ENCODE results near the gene HSFX4.
"Not testable (repeated sequence)": the region's sequence is repeated elsewhere in the genome, so short reads cannot be mapped to it uniquely, and the experiment has no call there.

HSFX4 gene, protein sequence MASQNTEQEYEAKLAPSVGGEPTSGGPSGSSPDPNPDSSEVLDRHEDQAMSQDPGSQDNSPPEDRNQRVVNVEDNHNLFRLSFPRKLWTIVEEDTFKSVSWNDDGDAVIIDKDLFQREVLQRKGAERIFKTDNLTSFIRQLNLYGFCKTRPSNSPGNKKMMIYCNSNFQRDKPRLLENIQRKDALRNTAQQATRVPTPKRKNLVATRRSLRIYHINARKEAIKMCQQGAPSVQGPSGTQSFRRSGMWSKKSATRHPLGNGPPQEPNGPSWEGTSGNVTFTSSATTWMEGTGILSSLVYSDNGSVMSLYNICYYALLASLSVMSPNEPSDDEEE

DNA sequence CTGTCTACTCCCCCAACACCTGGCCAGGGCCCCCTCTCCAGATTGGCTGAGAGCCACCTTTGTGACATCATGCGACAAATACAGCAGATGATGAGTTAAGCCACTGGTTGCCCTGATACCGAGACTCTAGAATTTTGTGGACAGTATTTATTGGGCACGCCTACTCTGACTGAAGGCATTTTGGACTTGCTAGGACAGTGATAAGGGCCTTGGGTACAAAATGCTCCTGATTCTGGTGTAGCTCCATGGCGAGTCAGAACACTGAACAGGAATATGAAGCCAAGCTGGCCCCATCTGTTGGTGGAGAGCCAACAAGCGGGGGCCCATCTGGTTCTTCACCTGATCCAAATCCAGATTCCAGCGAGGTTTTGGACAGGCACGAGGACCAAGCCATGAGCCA, at the start of gene HSFX4:
HSFX4 (plus strand) TSS at position 174 of the 400 bp plus-strand sequence; CDS start at position 246, 72 bp downstream.
- not testable (repeated sequence) for DNase-seq (ENCODE audit: low read depth)

GRCh38 chrX:149881081-149881711, 48.2 kb upstream of the HSFX4 start, which contains the start of gene MAGEA8:
Gene MAGEA8, plus strand, starts transcription at chrX:149881183. Its CDS starts 3,090 bp downstream, at chrX:149884273.
- DNase-seq (ENCODE audit: low read depth), result no peak

GRCh38 chrX:149890828-149891227, 38.5 kb upstream of the HSFX4 start:
- not testable (repeated sequence) for DNase-seq (ENCODE audit: low read depth)

- no peak for DNase-seq (ENCODE audit: low read depth)
These were observed 30.8 kb upstream of the HSFX4 start for GRCh38 chrX:149898554-149898953.

GRCh38 chrX:149903889-149904748, 25.3 kb upstream of the HSFX4 start:
- peak; percentile 9 for DNase-seq (ENCODE audit: low read depth)

DNA sequence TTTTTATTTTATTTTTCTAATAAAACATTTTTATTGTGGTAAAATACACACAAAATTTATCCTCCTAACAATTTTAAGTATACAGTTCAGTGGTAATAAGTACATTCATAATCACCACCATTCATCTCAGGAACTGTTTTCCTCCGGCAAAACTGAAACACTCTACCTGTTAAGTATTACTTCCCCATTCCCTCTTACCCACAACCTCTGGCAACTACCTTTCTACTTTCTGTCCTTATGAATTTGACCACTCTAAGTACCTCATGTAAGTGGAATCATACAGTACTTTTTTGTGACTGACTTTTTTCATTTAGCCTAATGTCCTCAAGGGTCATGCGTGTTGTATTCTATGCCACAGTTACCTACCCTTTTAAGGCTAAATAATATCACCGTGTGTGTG, 21.1 kb upstream of the HSFX4 start:
- no peak for DNase-seq (ENCODE audit: low read depth)

DNA sequence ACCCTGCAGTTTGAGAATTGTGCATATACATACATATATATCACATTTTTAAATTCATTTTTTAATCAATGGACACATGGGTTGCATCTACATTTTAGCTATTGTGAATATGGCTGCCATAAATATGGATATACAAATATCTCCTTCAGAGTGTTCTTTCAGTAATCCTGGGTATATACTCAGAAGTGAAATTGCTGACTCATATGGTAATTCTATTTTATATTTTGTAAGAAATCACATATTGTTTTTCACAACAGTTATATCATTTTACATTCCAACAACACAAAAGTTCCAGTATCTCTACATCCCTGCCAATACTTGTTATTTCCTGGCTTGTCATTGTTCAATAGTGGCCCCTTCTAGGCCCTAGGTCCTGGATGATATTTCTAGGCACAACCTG, 20.6 kb upstream of the HSFX4 start:
- no peak for DNase-seq (ENCODE audit: low read depth)

- DNase-seq (ENCODE audit: low read depth), result no peak
These were observed 19.8 kb upstream of the HSFX4 start for GRCh38 chrX:149909324-149910177.

DNA sequence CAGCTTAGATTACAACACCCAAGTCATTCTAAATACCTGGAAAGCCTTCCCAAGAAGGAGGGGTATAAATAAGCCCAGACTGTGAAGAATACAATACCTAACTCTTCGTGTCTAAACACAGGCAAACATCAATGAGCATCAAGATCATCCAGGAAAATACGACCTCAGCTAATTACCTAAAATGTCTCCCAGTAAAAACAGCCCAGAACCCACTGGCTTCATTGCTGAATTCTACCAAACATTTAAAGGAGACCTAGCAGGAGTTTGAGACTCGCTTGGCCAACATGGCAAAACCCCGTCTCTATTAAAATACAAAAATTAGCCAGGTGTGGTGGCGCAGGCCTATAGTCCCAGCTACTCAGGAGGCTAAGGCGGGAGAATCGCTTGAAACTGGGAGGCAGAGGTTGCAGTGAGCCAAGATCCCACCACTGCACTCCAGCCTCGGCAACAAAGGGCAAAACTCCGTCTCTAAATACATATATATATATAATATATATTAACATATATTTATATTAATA, 19.1 kb upstream of the HSFX4 start:
- DNase-seq (ENCODE audit: low read depth), result no peak

DNA sequence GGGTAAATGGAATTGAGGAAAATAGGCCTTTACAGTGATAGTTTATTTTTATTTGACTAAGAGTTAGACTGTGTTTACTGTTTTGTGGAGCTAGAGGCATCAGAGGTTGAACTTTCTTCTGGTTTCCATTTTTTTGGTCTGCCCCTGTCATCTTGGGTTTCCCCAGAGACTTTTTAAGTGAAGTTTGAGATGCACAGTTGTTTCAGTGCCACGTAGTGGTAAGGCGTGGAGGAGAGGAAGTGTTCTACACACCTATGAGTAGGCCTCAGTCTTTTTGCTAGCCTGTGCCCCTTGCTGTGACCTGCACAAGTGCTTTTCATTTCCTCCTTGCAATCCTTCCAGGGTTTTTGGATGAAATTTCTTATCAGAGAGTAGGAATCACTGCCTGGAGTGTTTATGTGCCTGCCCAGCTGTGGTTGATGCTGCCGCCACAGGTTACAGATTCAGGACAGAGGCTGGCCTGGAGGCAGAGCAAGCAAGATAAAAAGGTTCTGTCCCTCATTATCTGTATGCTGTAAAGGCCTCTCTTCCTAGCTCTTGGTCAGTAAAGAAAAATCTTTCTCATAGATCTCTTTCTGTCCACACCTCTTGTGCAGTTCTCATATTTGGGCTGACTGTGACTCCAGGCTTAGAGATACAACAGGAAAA, 12.5 kb upstream of the HSFX4 start:
- DNase-seq (ENCODE audit: low read depth), result no peak

- not testable (repeated sequence) for DNase-seq (ENCODE audit: low read depth)
These were observed 5.5 kb upstream of the HSFX4 start for GRCh38 chrX:149923836-149924235.

- not testable (repeated sequence) for DNase-seq (ENCODE audit: low read depth)
These were observed 4.9 kb upstream of the HSFX4 start for GRCh38 chrX:149924434-149924833.

DNA sequence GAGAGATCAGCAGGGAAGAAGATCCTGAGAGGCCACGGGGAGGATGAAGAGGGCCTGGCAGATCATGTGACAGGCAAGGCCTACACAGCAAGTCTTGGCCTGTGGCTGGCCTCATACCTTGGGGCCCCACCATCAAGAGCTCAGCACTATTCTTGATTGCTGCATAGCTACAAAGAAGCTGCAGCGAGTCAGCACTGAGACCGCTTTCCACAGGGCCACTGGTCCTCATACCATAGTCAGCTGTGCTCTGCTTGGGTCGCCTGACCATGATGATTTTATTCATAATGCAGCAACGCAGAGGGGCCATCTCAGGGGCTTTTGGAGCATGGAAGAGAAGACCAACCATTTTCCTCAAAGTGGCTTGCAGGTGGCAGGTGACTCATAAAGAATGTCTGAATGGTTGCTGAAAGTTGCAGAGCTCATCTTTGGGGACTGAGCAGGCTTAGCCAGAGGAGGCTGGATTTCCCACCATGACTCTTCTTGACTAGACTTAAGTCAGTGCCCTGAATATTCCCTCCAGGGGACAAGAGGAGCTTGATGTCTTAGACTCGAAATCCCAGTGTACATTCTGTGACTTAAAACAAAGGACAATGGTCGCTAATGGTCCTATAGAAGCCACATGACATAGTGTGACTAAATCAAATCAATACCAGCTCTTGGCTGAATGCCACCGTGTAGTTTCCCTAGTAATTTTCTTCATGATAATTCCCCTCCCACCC, 2.0 kb upstream of the HSFX4 start:
- DNase-seq (ENCODE audit: low read depth), result not testable (repeated sequence)

- not testable (repeated sequence) for DNase-seq (ENCODE audit: low read depth)
These were observed 1.5 kb upstream of the HSFX4 start for GRCh38 chrX:149927964-149928258.

GRCh38 chrX:149928635-149929034, 738 bp upstream of the HSFX4 start:
- DNase-seq (ENCODE audit: low read depth), result not testable (repeated sequence)

GRCh38 chrX:149931355-149931754, 2.0 kb downstream of the HSFX4 start:
- not testable (repeated sequence) for DNase-seq (ENCODE audit: low read depth)

DNA sequence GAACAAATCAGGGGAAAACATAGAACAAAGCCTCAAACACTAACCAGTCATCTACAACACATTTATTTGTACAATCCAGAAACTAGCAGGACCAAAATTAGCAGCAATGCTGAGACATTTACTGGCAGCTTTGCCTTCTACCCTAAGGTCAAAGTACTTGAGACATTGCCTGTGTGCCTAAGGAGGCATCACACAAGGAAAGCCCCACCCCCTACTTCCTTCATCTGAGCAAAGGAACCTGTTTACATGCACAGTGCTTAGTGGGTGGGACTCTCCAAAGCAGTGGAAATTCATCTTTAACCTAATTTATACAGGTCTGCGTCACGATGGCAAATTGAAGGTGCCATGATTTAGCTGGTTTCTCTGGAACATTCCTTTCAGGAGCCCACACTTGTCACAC, 2.8 kb downstream of the HSFX4 start:
- not testable (repeated sequence) for DNase-seq (ENCODE audit: low read depth)

DNA sequence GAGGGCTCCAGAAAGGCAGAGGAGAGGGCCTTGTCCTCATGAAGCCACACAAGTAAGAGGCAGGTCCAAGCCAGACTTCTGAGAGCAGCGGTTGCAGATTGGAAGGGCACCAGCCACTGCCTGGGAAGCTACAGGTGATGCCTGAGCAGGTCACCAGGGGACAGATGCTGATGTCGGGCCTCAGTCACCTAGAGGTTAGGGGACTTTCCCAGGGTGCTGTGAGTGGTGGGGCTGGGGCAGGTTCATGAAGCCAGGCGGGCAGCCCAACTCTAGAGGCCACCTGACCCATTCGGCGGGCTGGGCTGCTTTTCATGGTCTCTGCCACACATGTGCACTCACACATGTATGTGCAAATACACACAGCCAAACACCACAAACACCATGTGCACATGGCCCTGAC, 3.6 kb downstream of the HSFX4 start:
- not testable (repeated sequence) for DNase-seq (ENCODE audit: low read depth)

DNA sequence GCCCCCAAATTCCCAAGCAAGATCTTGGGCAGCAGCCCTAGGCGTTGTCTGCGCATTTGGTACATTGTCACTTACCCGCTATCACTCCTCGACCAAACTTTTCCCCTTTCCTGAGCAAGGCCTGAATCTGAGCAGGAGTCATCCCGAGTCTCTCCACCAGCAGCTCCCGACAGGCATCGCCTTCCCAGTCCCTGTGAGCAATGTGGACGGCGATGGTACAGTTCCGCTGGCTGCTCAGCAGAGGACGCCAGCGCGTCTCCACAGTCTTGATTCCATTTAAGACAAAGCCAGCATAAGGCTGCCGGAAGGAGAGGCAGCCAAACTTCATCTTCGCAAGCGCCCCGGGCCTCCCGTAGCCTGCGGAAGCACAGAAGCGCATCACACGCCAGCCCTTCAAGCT, 4.2 kb downstream of the HSFX4 start:
- not testable (repeated sequence) for DNase-seq (ENCODE audit: low read depth)

DNA sequence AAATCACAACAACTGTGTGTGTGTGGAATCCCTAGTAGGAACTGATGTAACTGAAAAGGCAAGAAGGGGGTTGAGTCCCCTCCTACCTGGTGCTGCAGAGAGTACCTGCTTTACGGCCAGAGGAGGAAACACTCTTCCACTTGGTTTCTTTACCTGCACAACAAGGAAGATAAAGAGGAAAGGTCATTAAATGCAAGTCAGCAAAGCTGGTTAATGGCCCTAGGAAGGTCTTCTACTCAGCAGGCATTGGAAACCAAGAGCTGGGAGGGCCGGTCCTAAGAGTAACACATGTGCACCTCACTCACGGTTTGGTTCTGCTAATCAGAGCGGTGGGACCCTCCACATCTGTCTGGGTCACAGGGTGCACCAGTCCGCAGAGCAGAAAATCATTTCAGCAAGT, 8.0 kb downstream of the HSFX4 start:
- DNase-seq (ENCODE audit: low read depth), result not testable (repeated sequence)
